Small intestine (tissue), 7 donors: ENCODE measurements around the gene PTPRG. TPM values are rescaled to one million over a fixed set of nuclear protein-coding genes. Genes with fewer than 3 reads are reported as not detected.

ENCODE experiments used
- DNase-seq, 2 donors: peaks; one replicate each; pipeline versions ENCODE4 v3.0.0 to v3.0.0-alpha.2; 2013
- FAIRE-seq: peaks from 2 replicates; lab custom pipeline; 2012; peaks lifted over from hg19 to GRCh38; lab: Jason Lieb, UNC
- H3K27ac ChIP-seq, 3 donors: one replicate each; pipeline ENCODE4 v1.5.1; 2013; ENCODE audit warnings: low read length in 2 of 3, mild to moderate bottlenecking in 2 of 3, control low read depth in 1 of 3, inconsistent platforms in 1 of 3, low read depth in 1 of 3, moderate library complexity in 1 of 3
- H3K27me3 ChIP-seq, 3 donors: one replicate each; pipeline ENCODE4 v1.6.1; 2013; ENCODE audit warnings: low read length in 3 of 3, inconsistent platforms in 1 of 3; ENCODE audit not compliant: control insufficient read depth in 3 of 3, insufficient read depth in 3 of 3
- H3K36me3 ChIP-seq, 3 donors: one replicate each; pipeline ENCODE4 v1.6.1; 2013; ENCODE audit warnings: low read length in 3 of 3, inconsistent platforms in 1 of 3, low read depth in 1 of 3, mild to moderate bottlenecking in 1 of 3, moderate library complexity in 1 of 3; ENCODE audit not compliant: control insufficient read depth in 3 of 3, insufficient read depth in 2 of 3
- H3K4me1 ChIP-seq, 3 donors: one replicate each; pipeline ENCODE4 v1.6.1; 2013; ENCODE audit warnings: low read length in 2 of 3, inconsistent platforms in 1 of 3, low read depth in 1 of 3, mild to moderate bottlenecking in 1 of 3, moderate library complexity in 1 of 3; ENCODE audit not compliant: control insufficient read depth in 3 of 3, insufficient read depth in 2 of 3
- H3K4me3 ChIP-seq, 3 donors: one replicate each; pipeline ENCODE4 v1.5.1; 2013; ENCODE audit warnings: low read length in 3 of 3, control low read depth in 1 of 3, inconsistent platforms in 1 of 3, low read depth in 1 of 3, mild to moderate bottlenecking in 1 of 3, moderate library complexity in 1 of 3
- H3K9me3 ChIP-seq, 2 donors: one replicate each; pipeline ENCODE4 v1.6.1; 2013; ENCODE audit warnings: low read depth in 1 of 2, low read length in 1 of 2; ENCODE audit not compliant: control insufficient read depth in 2 of 2, insufficient read depth in 1 of 2
- WGBS, 3 donors: extraction: QIAGEN DNeasy Blood & Tissue Kit; methylation state at CpG; one replicate each; pipeline ENCODE4 v1.1.7; 2013; 5-methylcytosine and 5-hydroxymethylcytosine counted together
- polyA plus RNA-seq, 4 donors: library from polyadenylated mRNA; stranded (reverse) in 3 of 4; unstranded in 1 of 4; fragments of 200-250 nt in 3 of 4; fragments of 120-200 nt in 1 of 4; gene quantifications; one replicate each; pipeline versions ENCODE4 v1.2.1 to v1.2.3, GENCODE V29; 2013
- donor health status: healthy with polysubstance abuse.
- donor health status: control.
- donor health status: control.
- donor health status: Bipolar disorder and iron deficiency.
- donor health status: healthy.

The PTPRG gene
- polyA plus RNA-seq, 4 donors: 0.81 to 18.3 (median 5.6) TPM

DNA sequence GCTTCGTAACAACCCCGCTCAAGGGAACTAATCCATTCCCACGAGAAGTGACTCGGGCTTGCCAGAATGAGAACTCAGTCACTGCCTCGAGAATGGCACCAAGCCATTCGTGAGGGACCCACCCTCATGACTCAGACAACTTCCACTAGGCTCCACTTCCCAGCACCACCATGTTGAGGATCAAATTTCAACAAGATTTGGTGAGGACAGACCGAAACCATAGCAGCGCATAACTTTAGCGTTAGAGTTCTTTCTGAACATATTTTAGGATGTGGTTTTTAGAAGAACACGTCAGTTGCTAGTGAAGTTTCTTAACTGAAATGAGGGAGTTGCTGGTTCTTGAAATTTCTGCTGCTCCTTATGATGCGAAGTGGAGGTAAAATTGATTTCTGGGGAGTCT lies 13.5 kb downstream of the PTPRG start:
- Histone ChIP-seq H3K36me3 (peaks cover 0 to 3% (median 0%) of the 10 kb centered on the region in 3 donors), H3K27me3 (no peaks in the 10 kb centered on the region), H3K9me3 (peaks cover 0 to 5% of the 10 kb centered on the region in 2 donors), H3K27ac (no peak overlapping the region), H3K4me3 (no peak overlapping the region), H3K4me1 (peaks cover 0 to 6% (median 4%) of the 10 kb centered on the region in 3 donors)
- FAIRE-seq: no peak
- 88 to 89% (median 88%) methylated on average over 11 of the region's 11 CpGs for WGBS, 3 donors
- no peak for DNase-seq

DNA sequence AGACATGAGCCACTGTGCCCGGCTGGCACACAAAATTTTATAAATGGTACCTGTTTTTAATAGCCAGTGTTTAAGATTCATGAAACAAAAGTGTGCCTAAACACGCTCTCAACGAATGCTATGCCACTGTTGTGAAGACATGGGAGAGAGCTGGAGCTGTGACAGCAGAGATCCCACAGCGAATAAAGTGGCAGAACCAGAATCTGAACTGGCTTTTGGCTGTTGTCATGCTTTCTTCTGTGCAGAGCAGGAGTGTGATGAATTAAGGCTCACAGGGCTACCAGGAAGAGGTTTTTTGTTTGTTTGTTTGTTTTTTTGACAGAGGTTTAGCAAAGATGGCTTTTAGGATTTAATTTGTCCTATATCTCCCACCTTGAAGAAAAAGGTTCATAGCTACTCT lies 14.5 kb downstream of the PTPRG start:
- peaks cover 0 to 5% of the 10 kb centered on the region in 2 donors for H3K9me3 ChIP-seq
- no peak for DNase-seq
- peaks cover 0 to 6% (median 4%) of the 10 kb centered on the region in 3 donors for H3K4me1 ChIP-seq
- no peak for FAIRE-seq
- peaks cover 0 to 3% (median 0%) of the 10 kb centered on the region in 3 donors for H3K36me3 ChIP-seq
- H3K4me3 ChIP-seq: no peak overlapping the region
- no peaks in the 10 kb centered on the region for H3K27me3 ChIP-seq
- H3K27ac ChIP-seq: no peak overlapping the region
- 87 to 96% (median 92%) methylated on average over 4 of the region's 4 CpGs for WGBS, 3 donors

DNA sequence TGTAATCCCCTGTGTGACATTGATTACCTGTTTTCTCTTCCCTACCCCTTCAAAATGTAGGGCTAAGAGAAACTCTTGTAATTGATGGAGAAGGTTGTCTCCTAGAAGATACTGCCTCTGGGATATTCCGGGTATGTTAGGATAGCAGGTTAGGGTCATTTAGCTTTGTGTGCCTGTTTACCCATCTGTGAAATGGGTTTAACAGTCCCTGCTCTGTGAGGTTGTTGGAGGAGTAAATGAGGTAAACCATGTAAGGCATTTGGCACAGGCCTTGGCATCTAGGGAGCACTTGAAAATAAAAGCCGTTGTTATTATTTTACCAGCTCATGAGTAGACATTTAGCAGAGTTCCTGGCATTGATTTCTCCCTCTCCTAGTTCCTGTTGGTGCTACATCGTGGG lies 16.4 kb downstream of the PTPRG start:
- DNase-seq: no peak
- FAIRE-seq: no peak
- Histone ChIP-seq H3K9me3 (peaks cover 0 to 5% of the 10 kb centered on the region in 2 donors), H3K27me3 (no peaks in the 10 kb centered on the region), H3K36me3 (peaks cover 0 to 3% (median 0%) of the 10 kb centered on the region in 3 donors), H3K4me1 (peaks cover 0 to 6% (median 4%) of the 10 kb centered on the region in 3 donors), H3K27ac (no peak overlapping the region), H3K4me3 (no peak overlapping the region)
- 77 to 90% (median 86%) methylated on average over 3 of the region's 3 CpGs for WGBS, 3 donors

DNA sequence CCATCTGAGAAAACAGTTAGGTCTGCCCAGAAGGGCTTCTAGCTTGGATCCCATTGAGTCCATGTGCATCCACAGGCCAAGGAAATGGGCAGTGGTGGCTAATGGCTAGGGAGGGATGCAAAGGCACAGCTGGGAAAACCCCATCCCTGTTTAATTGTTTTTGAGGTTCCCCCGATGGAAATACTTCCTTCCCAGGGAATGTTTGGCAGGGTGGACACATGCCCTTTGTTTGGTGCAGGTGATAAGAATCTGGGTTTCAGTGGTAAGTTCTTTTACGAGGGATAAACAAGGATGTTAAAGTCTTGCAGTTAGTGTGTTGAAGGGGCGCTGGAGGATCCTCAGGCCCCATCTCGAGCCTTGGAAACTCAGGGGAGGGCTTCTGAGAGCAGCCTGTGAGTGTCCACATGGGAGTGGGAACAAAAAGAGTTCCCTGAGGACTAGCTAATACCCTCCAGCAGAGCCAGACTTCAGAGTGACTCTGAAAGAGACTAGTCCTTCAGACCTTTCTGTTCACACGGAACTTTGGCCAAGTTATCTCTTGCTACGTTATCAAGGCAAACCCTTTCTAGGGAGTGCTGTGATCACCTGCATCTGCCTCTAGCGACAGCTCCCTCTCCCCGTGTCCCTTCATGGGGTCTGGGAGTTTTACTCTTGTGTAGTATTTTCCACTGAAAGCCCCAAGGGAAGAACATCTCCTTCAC lies 17.4 kb downstream of the PTPRG start:
- Histone ChIP-seq H3K4me1 (peaks cover 0 to 6% (median 4%) of the 10 kb centered on the region in 3 donors), H3K4me3 (no peak overlapping the region), H3K9me3 (peaks cover 0 to 5% of the 10 kb centered on the region in 2 donors), H3K27me3 (no peaks in the 10 kb centered on the region), H3K27ac (no peak overlapping the region), H3K36me3 (peaks cover 0 to 3% (median 0%) of the 10 kb centered on the region in 3 donors)
- DNase-seq: peak; percentile 41 to 76
- WGBS, 3 donors: 16 to 53% (median 33%) methylated on average over 8 of the region's 8 CpGs
- FAIRE-seq: no peak

DNA sequence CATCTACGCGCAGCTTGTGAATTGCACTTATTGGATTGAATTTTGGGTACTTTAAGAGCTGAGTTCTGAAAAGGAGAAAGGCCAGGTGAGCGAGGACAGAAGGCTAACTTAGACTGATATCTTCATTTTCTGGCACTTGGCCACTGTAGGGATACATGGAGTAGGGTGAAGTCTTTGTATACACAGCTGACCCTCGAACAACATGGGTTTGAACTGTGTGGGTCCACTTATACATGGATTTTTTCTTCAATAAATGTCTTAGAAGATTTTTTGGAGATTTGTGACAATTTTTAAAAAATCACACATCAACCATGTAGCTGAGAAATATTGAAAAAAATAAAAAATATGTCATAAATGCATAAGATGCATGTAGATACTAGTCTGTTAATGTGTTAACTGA lies 18.3 kb downstream of the PTPRG start:
- no peak for FAIRE-seq
- Histone ChIP-seq H3K4me1 (peaks cover 0 to 6% (median 4%) of the 10 kb centered on the region in 3 donors), H3K36me3 (peaks cover 0 to 1% (median 0%) of the 10 kb centered on the region in 3 donors), H3K9me3 (peaks cover 0 to 2% of the 10 kb centered on the region in 2 donors), H3K27me3 (no peaks in the 10 kb centered on the region), H3K27ac (no peak overlapping the region), H3K4me3 (no peak overlapping the region)
- WGBS, 3 donors: 56 to 83% (median 67%) methylated on average over 4 of the region's 4 CpGs
- DNase-seq: no peak

DNA sequence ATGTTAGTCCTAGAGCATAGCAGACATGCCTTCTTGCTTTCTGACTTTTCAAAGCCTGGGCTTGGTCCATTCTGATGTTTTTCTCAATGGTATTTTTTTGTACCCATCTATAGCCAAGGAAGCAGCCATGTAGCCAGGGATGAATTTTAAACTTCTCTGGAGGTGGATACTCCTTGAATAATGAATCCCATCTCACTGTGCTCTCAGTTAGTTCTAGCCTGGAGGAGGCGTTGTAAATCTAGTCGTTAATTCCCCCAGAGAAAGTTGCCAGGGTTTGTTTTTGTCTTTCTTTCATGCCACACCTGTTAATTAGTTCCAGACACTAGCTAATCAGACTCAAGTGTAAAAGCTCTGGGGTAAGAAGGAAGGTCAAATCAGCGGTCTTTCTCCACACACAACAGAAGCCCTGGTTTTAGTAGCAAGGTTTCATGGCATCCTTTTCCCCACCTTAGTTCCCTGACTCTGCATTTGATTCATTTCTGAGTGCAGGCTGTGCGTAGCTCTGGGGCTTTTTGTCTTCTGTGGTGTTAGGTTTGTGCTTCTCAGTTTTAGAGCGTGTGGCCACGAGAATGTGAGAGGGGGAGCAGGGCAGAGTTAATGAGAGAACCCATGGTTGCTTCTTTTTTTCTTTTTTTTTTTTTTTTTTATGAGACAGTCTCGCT lies 19.7 kb downstream of the PTPRG start:
- H3K27ac ChIP-seq: no peak overlapping the region
- 58 to 67% (median 59%) methylated on average over 7 of the region's 7 CpGs for WGBS, 3 donors
- FAIRE-seq: no peak
- DNase-seq: no peak
- H3K4me3 ChIP-seq: no peak overlapping the region
- H3K36me3 ChIP-seq: no peaks in the 10 kb centered on the region
- no peaks in the 10 kb centered on the region for H3K27me3 ChIP-seq
- H3K9me3 ChIP-seq: no peaks in the 10 kb centered on the region
- H3K4me1 ChIP-seq: peaks cover 0 to 6% (median 4%) of the 10 kb centered on the region in 3 donors

DNA sequence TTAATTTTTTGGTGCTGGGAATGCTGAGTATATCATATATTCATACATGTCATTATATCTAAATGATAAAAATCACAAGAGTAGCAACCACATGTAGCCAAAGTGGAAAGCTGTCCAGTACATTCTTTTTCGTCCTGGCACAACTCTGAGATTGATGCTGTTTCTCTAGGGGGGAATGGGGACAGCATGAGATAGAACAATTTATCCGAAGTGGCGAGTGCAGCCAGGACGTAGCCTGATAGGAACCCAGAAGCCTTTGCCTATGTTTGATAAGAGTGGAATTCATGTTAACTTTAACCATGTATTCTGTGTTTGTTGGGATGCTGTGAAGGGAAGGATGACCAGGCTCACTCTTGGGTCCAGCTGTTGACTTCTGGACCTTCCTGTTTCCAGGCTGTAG lies 20.9 kb downstream of the PTPRG start:
- WGBS, 3 donors: 78 to 85% (median 80%) methylated on average over 4 of the region's 4 CpGs
- Histone ChIP-seq H3K27me3 (no peaks in the 10 kb centered on the region), H3K27ac (no peak overlapping the region), H3K36me3 (no peaks in the 10 kb centered on the region), H3K9me3 (no peaks in the 10 kb centered on the region), H3K4me3 (no peak overlapping the region), H3K4me1 (peaks cover 0 to 6% (median 4%) of the 10 kb centered on the region in 3 donors)
- DNase-seq: no peak
- no peak for FAIRE-seq

DNA sequence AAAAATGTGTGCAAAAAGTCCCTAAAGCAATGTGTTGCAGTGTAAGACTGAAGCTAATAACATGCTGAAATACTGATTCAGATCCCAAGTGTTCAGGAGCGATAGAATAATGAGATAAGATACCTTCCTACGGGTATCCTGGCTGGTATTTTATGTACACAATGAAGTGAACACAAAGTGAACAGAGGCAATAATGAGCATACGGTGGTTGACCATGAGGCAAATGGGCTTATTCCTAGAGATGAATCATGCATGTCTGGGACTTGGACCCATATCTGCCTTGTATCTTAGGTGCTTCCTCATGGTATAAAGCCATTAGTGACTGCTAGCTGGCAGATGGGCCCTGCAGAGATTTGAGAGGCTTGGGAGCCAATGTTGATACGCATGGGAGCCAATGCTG lies 21.5 kb downstream of the PTPRG start:
- no peaks in the 10 kb centered on the region for H3K9me3 ChIP-seq
- no peaks in the 10 kb centered on the region for H3K27me3 ChIP-seq
- H3K27ac ChIP-seq: no peak overlapping the region
- no peak overlapping the region for H3K4me3 ChIP-seq
- H3K36me3 ChIP-seq: no peaks in the 10 kb centered on the region
- WGBS, 3 donors: 82 to 93% (median 89%) methylated on average over 4 of the region's 4 CpGs
- DNase-seq: no peak
- H3K4me1 ChIP-seq: peaks cover 0 to 6% (median 4%) of the 10 kb centered on the region in 3 donors
- no peak for FAIRE-seq
